ENCODE results near the gene PER1. TPM values are rescaled to one million over a fixed set of nuclear protein-coding genes. Genes with fewer than 3 reads are reported as not detected.

PER1 gene
- total RNA-seq, 2 experiments from 2014 or later: 53.5 to 56.6 TPM

DNA sequence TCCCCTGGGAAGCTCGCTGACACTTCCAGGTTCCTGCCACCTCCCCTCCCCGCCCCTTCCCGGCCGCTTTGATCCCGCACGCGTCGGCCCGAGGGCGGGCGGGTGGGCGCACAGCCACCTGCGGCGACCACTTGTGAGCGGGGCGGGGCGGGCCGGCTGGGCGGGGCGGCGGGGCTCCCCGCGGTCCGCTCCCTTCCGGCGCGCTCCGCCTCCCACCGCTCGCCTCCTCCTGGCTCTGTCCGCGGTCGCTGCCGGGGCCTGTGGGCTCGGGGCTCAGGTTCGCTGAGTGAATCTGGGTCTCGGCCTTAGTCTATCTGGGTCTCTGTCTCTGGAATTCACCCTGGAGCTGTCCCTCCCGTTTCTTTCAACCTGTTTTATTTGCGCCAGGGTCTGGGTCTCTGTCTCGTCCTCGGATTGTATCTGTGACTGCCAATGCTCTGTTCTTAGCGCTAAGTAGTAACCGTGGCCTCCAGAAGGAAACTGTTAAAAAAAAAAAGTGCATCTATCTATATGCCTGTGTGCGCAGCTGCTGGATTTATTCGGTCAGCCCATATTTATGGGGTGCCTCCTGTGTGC is 25.6 kb downstream of the PER1 start:
- Mint-ChIP-seq H3K27me3 (peaks cover 53% of the 10 kb centered on the region), H3K27ac (peak overlapping the region; percentile 71), H3K9me3 (no peaks in the 10 kb centered on the region), H3K4me3 (peak overlapping the region; percentile 93), H3K36me3 (ENCODE audit: low read depth) (peaks cover 3% of the 10 kb centered on the region), H3K4me1 (peaks cover 49% of the 10 kb centered on the region)
- ChIA-PET POLR2A (interaction anchor here (0.7 to 2.4 kb wide), 10 partner anchors 8 to 440 kb away, joined by 3 to 23 read pairs (median 4); partner anchors contain the start of genes AURKB and RNF227), CTCF (interaction anchor here (0.7 to 2.0 kb wide), 7 partner anchors 11 to 442 kb away, joined by 3 to 12 read pairs (median 4); no protein-coding TSS in a partner anchor)
- DNase-seq: peak; percentile 59

DNA sequence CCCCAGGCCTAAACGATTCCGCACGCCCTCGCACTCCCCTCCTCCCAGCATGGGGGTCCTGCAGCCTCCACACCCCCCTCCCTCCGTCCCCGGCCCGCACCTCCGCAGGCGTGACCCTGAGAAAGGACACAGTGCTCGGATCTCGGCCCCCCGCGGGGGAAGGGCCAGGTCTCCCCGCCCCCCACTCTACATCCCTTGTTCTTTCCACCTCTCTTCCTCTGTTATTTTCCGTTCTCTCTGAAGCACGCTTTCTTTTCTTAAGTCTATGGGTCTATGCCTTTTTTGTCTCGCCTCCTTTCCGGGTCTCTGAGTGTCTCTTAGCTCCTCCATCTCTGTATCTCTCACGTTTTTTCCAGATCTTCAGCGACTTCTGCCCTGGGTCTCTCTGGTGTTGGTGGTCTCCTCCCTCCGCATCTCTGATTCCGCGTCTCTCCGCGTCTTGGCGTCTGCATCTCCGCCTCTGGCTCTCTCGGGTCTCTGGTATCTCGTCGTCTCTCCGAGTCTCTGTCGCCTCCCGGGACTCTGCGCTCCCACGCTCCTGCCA is 26.2 kb downstream of the PER1 start:
- POLR2A ChIA-PET: interaction anchor here (0.9 to 2.4 kb wide), 7 partner anchors 12 to 210 kb away, joined by 3 to 23 read pairs (median 5); partner anchors contain the start of gene RNF227
- peaks cover 51% of the 10 kb centered on the region for H3K27me3 Mint-ChIP-seq
- peak overlapping the region; percentile 93 for H3K4me3 Mint-ChIP-seq
- H3K36me3 Mint-ChIP-seq (ENCODE audit: low read depth): peaks cover 3% of the 10 kb centered on the region
- no peaks in the 10 kb centered on the region for H3K9me3 Mint-ChIP-seq
- CTCF ChIA-PET: interaction anchor here (0.7 to 2.0 kb wide), 5 partner anchors 12 to 441 kb away, joined by 3 to 6 read pairs (median 3); no protein-coding TSS in a partner anchor
- peak overlapping the region; percentile 71 for H3K27ac Mint-ChIP-seq
- peaks cover 51% of the 10 kb centered on the region for H3K4me1 Mint-ChIP-seq
- no peak for DNase-seq

DNA sequence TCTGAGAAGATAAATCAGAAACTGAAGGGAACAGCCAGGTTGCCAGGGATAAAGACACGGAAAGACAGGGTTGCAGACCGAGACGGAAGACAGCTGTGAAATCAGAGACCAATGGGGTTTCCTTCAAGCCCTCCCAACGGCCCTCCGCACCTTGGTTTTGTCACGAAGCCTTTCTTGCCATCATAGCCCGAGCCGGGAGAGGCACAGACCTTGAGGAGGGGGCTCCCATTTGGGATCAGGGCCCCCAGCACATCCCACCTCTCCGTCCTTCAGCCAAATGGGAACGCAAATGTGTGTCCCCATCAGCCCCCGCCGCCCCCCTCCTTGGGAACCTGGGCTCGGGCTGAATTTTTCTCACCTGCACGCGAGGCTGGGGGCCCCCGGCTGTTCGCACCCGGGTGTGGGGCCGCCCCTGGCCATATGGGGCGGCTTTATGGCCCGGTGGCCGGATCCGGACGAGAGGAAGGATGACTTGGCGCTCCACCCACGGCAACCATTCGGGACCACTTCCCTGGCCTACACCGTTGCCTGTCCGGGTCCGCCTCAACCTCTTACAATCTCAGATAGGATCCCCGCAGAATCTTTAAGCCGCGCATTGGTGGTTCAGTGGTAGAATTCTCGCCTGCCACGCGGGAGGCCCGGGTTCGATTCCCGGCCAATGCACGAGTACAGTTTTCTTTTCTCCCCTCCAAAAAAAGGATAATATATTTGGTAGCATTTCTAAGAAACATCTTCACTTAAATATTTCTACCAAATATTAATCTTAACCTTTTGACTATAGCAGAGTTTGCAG is 26.9 kb downstream of the PER1 start:
- Mint-ChIP-seq H3K9me3 (no peaks in the 10 kb centered on the region), H3K4me1 (peaks cover 58% of the 10 kb centered on the region), H3K27me3 (peaks cover 51% of the 10 kb centered on the region), H3K4me3 (peak overlapping the region; percentile 93), H3K36me3 (ENCODE audit: low read depth) (peaks cover 6% of the 10 kb centered on the region), H3K27ac (peak overlapping the region; percentile 71)
- peak; percentile 86 for DNase-seq
- POLR2A ChIA-PET: interaction anchor here (0.6 to 4.3 kb wide), 11 partner anchors 13 to 439 kb away, joined by 3 to 43 read pairs (median 6); partner anchors contain the start of gene PFAS
- CTCF ChIA-PET: interaction anchor here (0.7 to 1.0 kb wide), 2 partner anchors 12 to 176 kb away, joined by 3 read pairs; no protein-coding TSS in a partner anchor

DNA sequence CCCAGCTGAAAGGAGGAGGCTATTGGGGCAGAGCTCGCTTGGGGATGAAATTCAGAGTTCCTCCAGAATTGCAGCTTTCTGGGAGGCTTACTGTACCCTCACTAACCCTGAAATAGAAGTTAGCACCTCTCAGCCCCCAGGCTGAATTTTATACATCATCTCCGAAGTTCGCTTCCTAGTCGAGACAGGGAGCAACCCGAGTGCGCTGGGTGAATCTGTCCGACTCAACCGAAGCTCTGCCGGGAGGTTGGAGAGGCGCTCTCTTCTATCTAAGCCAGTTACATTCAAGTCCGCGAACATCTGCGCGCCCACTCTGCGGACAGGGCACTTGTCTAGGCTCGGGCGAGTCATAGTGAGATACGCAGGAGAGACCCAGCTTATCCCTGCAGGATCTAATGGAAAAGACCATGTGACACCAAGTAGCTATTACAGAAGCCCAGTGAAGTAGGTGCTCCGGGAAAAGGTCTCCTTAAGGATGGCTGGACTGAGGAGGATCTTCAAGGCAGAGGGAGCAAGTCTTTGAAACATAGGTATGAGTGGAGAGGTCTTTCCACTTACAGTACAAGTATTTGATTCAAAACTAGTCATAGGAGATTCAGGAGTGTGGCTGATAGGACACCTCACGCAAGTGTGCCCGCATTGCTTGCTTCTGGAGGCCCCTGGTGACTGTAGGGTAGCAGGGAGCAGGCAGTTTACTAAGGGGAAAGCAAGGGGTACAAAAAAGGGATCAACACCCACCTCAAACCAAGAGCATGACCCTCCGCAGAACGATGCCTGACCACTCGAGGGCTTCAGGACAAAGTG is 27.7 kb downstream of the PER1 start:
- Mint-ChIP-seq H3K4me3 (peak overlapping the region; percentile 93), H3K27ac (peak overlapping the region; percentile 36), H3K36me3 (ENCODE audit: low read depth) (peaks cover 8% of the 10 kb centered on the region), H3K27me3 (peaks cover 43% of the 10 kb centered on the region), H3K4me1 (peaks cover 66% of the 10 kb centered on the region), H3K9me3 (no peaks in the 10 kb centered on the region)
- no peak for DNase-seq
- ChIA-PET POLR2A (interaction anchor here (0.5 to 4.3 kb wide), 14 partner anchors 14 to 1081 kb away, joined by 3 to 43 read pairs (median 5); partner anchors contain the start of genes PFAS and SLC25A35), CTCF (interaction anchor here (0.9 to 1.7 kb wide), 4 partner anchors 13 to 32 kb away, joined by 3 to 8 read pairs (median 4); no protein-coding TSS in a partner anchor)

DNA sequence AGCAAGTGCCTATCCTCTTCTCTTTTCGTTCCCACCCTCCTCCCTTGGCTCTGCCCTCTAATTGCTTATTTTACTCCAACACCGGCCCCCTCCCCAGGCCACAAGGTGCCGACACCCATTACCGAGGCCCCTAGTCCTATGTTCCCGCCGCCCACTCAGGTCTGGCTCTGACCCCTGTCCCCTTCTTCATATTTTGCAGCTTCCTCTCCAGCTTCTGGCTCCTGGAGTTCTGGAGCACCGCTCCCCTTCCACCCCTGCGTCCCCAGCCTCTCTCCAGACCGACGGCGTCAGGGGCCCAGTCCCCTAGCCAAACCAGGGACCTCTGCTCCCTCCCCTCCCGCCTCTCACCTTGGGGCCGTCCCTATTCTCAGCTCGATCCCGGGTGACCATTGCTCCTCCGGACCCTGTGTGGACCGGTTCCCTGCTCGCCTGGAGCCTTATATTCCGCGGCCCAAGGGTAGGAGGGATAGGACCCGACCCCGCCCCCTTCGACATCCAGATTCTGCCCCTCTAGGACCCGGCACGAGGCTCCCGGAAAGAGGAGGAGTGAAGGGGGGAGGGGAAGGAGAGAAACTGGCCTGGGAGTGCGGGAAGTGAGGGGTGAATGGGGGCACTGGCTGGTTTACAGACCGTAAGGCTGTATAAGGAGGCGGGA is 28.4 kb downstream of the PER1 start, which contains the start of gene HES7:
TSS of gene HES7 (minus strand) at position 412 of the 655 bp plus-strand sequence. CDS start at position 390, 22 bp downstream.
- H3K9me3 Mint-ChIP-seq: no peaks in the 10 kb centered on the region
- CTCF ChIA-PET: interaction anchor here (0.9 to 1.7 kb wide), 4 partner anchors 13 to 33 kb away, joined by 3 to 8 read pairs (median 4); no protein-coding TSS in a partner anchor
- H3K36me3 Mint-ChIP-seq (ENCODE audit: low read depth): peaks cover 11% of the 10 kb centered on the region
- peak within 1 kb of the TSS; percentile 93 for H3K4me3 Mint-ChIP-seq
- peak within 1 kb of the TSS; percentile 36 for H3K27ac Mint-ChIP-seq
- peaks cover 44% of the 10 kb centered on the region for H3K27me3 Mint-ChIP-seq
- peaks cover 71% of the 10 kb centered on the region for H3K4me1 Mint-ChIP-seq
- POLR2A ChIA-PET: interaction anchor here (0.7 to 4.3 kb wide), 15 partner anchors 14 to 438 kb away, joined by 3 to 43 read pairs (median 5); partner anchors contain the start of genes PFAS and SLC25A35
- DNase-seq: no peak

DNA sequence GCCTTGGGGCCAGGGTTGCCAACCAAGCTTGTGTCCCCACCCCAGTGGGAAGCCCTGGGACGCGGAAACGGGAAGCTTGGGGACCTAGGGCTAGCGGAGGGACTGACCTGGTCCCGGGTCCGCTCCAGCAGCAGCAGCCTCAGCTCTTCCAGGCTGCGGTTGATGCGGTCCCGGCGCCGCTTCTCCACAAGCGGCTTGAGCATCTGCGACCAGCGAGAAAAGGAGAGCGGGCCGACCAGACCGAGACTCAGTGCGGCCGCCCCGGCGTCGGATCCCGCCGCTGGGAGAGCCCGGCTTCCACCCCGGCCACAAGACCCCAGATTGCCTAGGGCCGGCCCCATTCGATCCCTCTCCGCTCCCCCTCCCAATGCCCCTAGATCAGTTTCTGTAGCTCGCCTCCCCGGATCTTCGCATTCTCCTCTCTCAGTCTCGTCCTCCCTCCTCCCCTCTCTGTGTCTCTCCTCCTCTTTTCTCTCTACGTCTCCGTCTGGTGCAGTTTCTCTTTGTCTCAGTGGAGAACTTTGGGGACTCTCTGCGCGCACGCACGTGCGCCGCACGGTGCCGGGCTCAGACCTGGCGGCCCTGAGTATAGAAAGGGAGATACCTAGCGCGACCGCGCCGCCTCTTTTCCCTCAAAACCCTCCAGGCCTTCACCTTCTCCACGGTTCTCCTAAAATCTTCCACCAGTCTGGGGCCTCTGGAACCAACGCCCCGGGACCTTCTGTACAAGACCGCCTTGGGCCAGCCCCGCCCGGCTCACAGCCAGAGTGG is 29.1 kb downstream of the PER1 start:
- peaks cover 48% of the 10 kb centered on the region for H3K27me3 Mint-ChIP-seq
- DNase-seq: peak; percentile 53
- POLR2A ChIA-PET: interaction anchor here (0.7 to 4.3 kb wide), 14 partner anchors 15 to 437 kb away, joined by 3 to 43 read pairs (median 5); no protein-coding TSS in a partner anchor
- CTCF ChIA-PET: interaction anchor here (0.9 to 1.7 kb wide), 5 partner anchors 15 to 66 kb away, joined by 3 to 8 read pairs (median 5); no protein-coding TSS in a partner anchor
- peak overlapping the region; percentile 80 for H3K4me3 Mint-ChIP-seq
- H3K27ac Mint-ChIP-seq: peak overlapping the region; percentile 0
- H3K4me1 Mint-ChIP-seq: peaks cover 78% of the 10 kb centered on the region
- no peaks in the 10 kb centered on the region for H3K9me3 Mint-ChIP-seq
- H3K36me3 Mint-ChIP-seq (ENCODE audit: low read depth): peaks cover 12% of the 10 kb centered on the region

DNA sequence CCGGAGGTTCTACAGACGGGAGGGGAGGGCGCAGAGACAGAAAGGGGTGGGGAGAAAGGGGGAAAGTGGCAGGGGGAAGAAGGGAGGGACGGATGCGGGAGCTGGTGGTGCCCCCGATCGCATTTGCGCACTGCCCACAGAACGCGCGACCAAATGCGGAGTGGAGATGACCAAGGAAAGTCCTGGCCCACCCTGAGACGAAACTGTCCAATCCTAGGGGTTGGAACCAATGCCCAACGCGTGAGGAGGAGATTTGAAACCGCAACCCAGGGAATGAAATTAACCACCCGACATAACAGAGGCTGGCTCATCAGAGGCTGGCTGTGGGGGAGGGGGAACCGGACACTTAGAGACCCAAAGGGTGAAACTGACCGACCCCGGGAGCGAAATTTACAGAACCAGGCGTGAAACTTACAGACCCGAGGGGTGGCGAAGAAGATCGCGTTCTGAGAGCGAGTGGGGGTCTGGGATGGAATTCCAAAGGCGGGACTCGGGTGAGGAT is 29.7 kb downstream of the PER1 start:
- ChIA-PET CTCF (interaction anchor here (0.6 to 1.6 kb wide), 6 partner anchors 17 to 985 kb away, joined by 3 to 7 read pairs (median 4); no protein-coding TSS in a partner anchor), POLR2A (interaction anchor here (1.0 to 4.3 kb wide), 9 partner anchors 16 to 101 kb away, joined by 3 to 43 read pairs (median 6); no protein-coding TSS in a partner anchor)
- no peaks in the 10 kb centered on the region for H3K9me3 Mint-ChIP-seq
- H3K4me1 Mint-ChIP-seq: peaks cover 84% of the 10 kb centered on the region
- peak overlapping the region; percentile 80 for H3K4me3 Mint-ChIP-seq
- H3K27ac Mint-ChIP-seq: no peak overlapping the region
- H3K36me3 Mint-ChIP-seq (ENCODE audit: low read depth): peaks cover 12% of the 10 kb centered on the region
- DNase-seq: no peak
- H3K27me3 Mint-ChIP-seq: peaks cover 54% of the 10 kb centered on the region

DNA sequence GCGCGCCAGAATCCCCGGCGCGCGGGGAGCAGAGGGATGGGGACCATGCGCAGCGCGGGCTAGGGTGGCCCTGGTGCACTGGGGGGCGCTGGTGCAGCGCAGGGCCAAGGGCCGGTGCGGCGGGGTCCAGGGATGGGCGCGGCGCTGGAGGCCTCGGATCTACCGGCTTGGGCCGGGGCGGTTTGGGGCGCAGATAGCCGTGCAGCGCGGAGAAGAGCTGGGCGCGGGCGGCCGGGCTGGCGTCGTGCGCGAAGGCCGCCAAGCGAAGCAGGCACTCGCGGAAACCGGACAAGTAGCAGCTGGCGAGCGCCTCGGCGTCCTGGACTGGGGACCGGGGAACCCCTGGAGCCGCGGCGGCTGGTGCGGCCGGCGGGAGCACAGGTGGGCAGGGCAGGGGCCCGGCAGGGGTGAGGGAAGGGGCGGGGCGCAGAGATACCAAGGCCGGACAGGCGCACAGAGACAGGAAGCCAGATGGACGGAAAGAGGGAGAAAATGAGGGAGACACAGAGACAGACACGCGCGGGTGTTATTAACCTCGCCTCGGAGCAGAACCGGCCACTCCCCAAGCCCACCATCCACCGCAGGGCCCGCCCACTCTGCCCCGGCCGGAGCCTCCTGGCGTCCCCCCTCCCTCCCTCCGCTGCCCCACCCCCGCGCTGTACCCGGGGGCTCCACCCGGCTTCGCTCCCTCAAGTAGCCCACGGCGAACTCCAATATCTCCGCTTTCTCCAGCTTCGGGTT is 30.4 kb downstream of the PER1 start:
- Mint-ChIP-seq H3K4me1 (peaks cover 81% of the 10 kb centered on the region), H3K27me3 (peaks cover 51% of the 10 kb centered on the region), H3K9me3 (no peaks in the 10 kb centered on the region), H3K36me3 (ENCODE audit: low read depth) (peaks cover 12% of the 10 kb centered on the region), H3K4me3 (peak overlapping the region; percentile 80), H3K27ac (no peak overlapping the region)
- DNase-seq: peak; percentile 60
- CTCF ChIA-PET: interaction anchor here (0.6 to 1.6 kb wide), 5 partner anchors 17 to 984 kb away, joined by 3 to 7 read pairs (median 4); no protein-coding TSS in a partner anchor
- POLR2A ChIA-PET: interaction anchor here (1.0 to 4.3 kb wide), 9 partner anchors 16 to 125 kb away, joined by 3 to 43 read pairs (median 5); no protein-coding TSS in a partner anchor

DNA sequence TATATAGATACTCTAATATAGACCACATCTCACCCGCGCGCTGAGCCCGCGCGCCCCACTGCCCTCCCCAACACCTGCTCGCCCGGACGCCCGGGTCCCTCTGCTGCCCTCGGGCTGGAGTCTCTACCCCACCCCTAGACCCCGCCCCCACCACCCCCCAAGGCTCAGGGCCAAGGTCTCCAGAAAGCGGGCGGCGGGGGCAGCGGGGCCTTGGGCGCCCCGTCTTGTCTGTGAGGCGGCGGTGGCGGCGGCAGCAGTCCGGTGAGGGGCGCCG is 30.9 kb downstream of the PER1 start:
- Mint-ChIP-seq H3K27ac (no peak overlapping the region), H3K4me3 (peak overlapping the region; percentile 80), H3K36me3 (ENCODE audit: low read depth) (peaks cover 12% of the 10 kb centered on the region), H3K4me1 (peaks cover 80% of the 10 kb centered on the region), H3K27me3 (peaks cover 55% of the 10 kb centered on the region), H3K9me3 (no peaks in the 10 kb centered on the region)
- CTCF ChIA-PET: interaction anchor here (1.1 kb wide), 1 partner anchor 180 kb away, joined by 3 read pairs; no protein-coding TSS in a partner anchor
- DNase-seq: no peak
- POLR2A ChIA-PET: interaction anchor here (1.0 to 4.3 kb wide), 2 partner anchors 52 to 126 kb away, joined by 3 to 43 read pairs; no protein-coding TSS in a partner anchor
